ENCODE results near the gene SSR1. TPM values are rescaled to one million over a fixed set of nuclear protein-coding genes. Genes with fewer than 3 reads are reported as not detected.

The SSR1 gene
- total RNA-seq, 1 donor from 2014 or later, result 20.4 TPM

- no peaks in the 10 kb centered on the region for H3K9me3 ChIP-seq (ENCODE audit: control insufficient read depth in 3 of 3, low read length in 3 of 3)
- H3K36me3 ChIP-seq (ENCODE audit: control insufficient read depth in 3 of 3, insufficient read depth in 3 of 3, low read length in 3 of 3), result no peaks in the 10 kb centered on the region
- no peaks in the 10 kb centered on the region for H3K27me3 ChIP-seq (ENCODE audit: control insufficient read depth in 3 of 3, insufficient read depth in 3 of 3, low read length in 3 of 3)
- H3K4me3 ChIP-seq (ENCODE audit: low read length in 3 of 3), result peak overlapping the region; percentile 80 to 94 (median 88)
- peak overlapping the region; percentile 59 for H3K27ac ChIP-seq (ENCODE audit: low read depth, low read length)
- H3K9ac ChIP-seq (ENCODE audit: low read depth in 1 of 3, low read length in 3 of 3), result peak overlapping the region in 2 of 3 donors; percentile 81 to 94
- H3K4me1 ChIP-seq (ENCODE audit: control insufficient read depth in 3 of 3, insufficient read depth in 3 of 3, low read length in 3 of 3), result peaks cover 17 to 20% (median 18%) of the 10 kb centered on the region in 3 donors
These were observed 51.0 kb downstream of the SSR1 start for GRCh38 chr6:7261852-7262461.

- Histone ChIP-seq H3K9ac (ENCODE audit: low read depth in 1 of 3, low read length in 3 of 3) (peak overlapping the region; percentile 81 to 94 (median 83)), H3K9me3 (ENCODE audit: control insufficient read depth in 3 of 3, low read length in 3 of 3) (no peaks in the 10 kb centered on the region), H3K27ac (ENCODE audit: low read depth, low read length) (peak overlapping the region; percentile 59), H3K27me3 (ENCODE audit: control insufficient read depth in 3 of 3, insufficient read depth in 3 of 3, low read length in 3 of 3) (no peaks in the 10 kb centered on the region), H3K36me3 (ENCODE audit: control insufficient read depth in 3 of 3, insufficient read depth in 3 of 3, low read length in 3 of 3) (no peaks in the 10 kb centered on the region), H3K4me1 (ENCODE audit: control insufficient read depth in 3 of 3, insufficient read depth in 3 of 3, low read length in 3 of 3) (peaks cover 17 to 20% (median 18%) of the 10 kb centered on the region in 3 donors), H3K4me3 (ENCODE audit: low read length in 3 of 3) (peak overlapping the region; percentile 80 to 94 (median 88))
These were observed 51.8 kb downstream of the SSR1 start for GRCh38 chr6:7261032-7261841.

- H3K27me3 ChIP-seq (ENCODE audit: control insufficient read depth in 3 of 3, insufficient read depth in 3 of 3, low read length in 3 of 3), result no peaks in the 10 kb centered on the region
- no peaks in the 10 kb centered on the region for H3K36me3 ChIP-seq (ENCODE audit: control insufficient read depth in 3 of 3, insufficient read depth in 3 of 3, low read length in 3 of 3)
- peaks cover 0 to 3% (median 2%) of the 10 kb centered on the region in 3 donors for H3K9me3 ChIP-seq (ENCODE audit: control insufficient read depth in 3 of 3, low read length in 3 of 3)
- H3K4me1 ChIP-seq (ENCODE audit: control insufficient read depth in 3 of 3, insufficient read depth in 3 of 3, low read length in 3 of 3), result peaks cover 17 to 20% (median 19%) of the 10 kb centered on the region in 3 donors
- peak overlapping the region; percentile 59 for H3K27ac ChIP-seq (ENCODE audit: low read depth, low read length)
- H3K4me3 ChIP-seq (ENCODE audit: low read length in 3 of 3), result peak overlapping the region; percentile 80 to 94 (median 88)
- H3K9ac ChIP-seq (ENCODE audit: low read depth in 1 of 3, low read length in 3 of 3), result peak overlapping the region; percentile 81 to 94 (median 83)
These were observed 52.5 kb downstream of the SSR1 start for GRCh38 chr6:7260291-7261031.

- Histone ChIP-seq H3K36me3 (ENCODE audit: control insufficient read depth in 3 of 3, insufficient read depth in 3 of 3, low read length in 3 of 3) (no peaks in the 10 kb centered on the region), H3K27ac (ENCODE audit: low read depth, low read length) (no peak overlapping the region), H3K4me1 (ENCODE audit: control insufficient read depth in 3 of 3, insufficient read depth in 3 of 3, low read length in 3 of 3) (peaks cover 17 to 27% (median 25%) of the 10 kb centered on the region in 3 donors), H3K4me3 (ENCODE audit: low read length in 3 of 3) (no peak overlapping the region), H3K9ac (ENCODE audit: low read depth in 1 of 3, low read length in 3 of 3) (no peak overlapping the region), H3K27me3 (ENCODE audit: control insufficient read depth in 3 of 3, insufficient read depth in 3 of 3, low read length in 3 of 3) (no peaks in the 10 kb centered on the region), H3K9me3 (ENCODE audit: control insufficient read depth in 3 of 3, low read length in 3 of 3) (peaks cover 0 to 3% (median 2%) of the 10 kb centered on the region in 3 donors)
These were observed 54.7 kb downstream of the SSR1 start for GRCh38 chr6:7258231-7258763.

- Histone ChIP-seq H3K4me3 (ENCODE audit: low read length in 3 of 3) (no peak overlapping the region), H3K9ac (ENCODE audit: low read depth in 1 of 3, low read length in 3 of 3) (no peak overlapping the region), H3K27ac (ENCODE audit: low read depth, low read length) (no peak overlapping the region), H3K9me3 (ENCODE audit: control insufficient read depth in 3 of 3, low read length in 3 of 3) (peaks cover 0 to 3% (median 2%) of the 10 kb centered on the region in 3 donors), H3K4me1 (ENCODE audit: control insufficient read depth in 3 of 3, insufficient read depth in 3 of 3, low read length in 3 of 3) (peaks cover 17 to 27% (median 25%) of the 10 kb centered on the region in 3 donors), H3K36me3 (ENCODE audit: control insufficient read depth in 3 of 3, insufficient read depth in 3 of 3, low read length in 3 of 3) (no peaks in the 10 kb centered on the region), H3K27me3 (ENCODE audit: control insufficient read depth in 3 of 3, insufficient read depth in 3 of 3, low read length in 3 of 3) (no peaks in the 10 kb centered on the region)
These were observed 55.3 kb downstream of the SSR1 start for GRCh38 chr6:7257521-7258230.

GRCh38 chr6:7256785-7257184 lies 56.2 kb downstream of the SSR1 start:
- Histone ChIP-seq H3K4me3 (ENCODE audit: low read length in 3 of 3) (no peak overlapping the region), H3K4me1 (ENCODE audit: control insufficient read depth in 3 of 3, insufficient read depth in 3 of 3, low read length in 3 of 3) (peaks cover 13 to 24% (median 21%) of the 10 kb centered on the region in 3 donors), H3K9ac (ENCODE audit: low read depth in 1 of 3, low read length in 3 of 3) (no peak overlapping the region), H3K27me3 (ENCODE audit: control insufficient read depth in 3 of 3, insufficient read depth in 3 of 3, low read length in 3 of 3) (no peaks in the 10 kb centered on the region), H3K27ac (ENCODE audit: low read depth, low read length) (no peak overlapping the region), H3K36me3 (ENCODE audit: control insufficient read depth in 3 of 3, insufficient read depth in 3 of 3, low read length in 3 of 3) (peaks cover 4 to 7% (median 5%) of the 10 kb centered on the region in 3 donors), H3K9me3 (ENCODE audit: control insufficient read depth in 3 of 3, low read length in 3 of 3) (peaks cover 0 to 3% (median 2%) of the 10 kb centered on the region in 3 donors)

- peaks cover 7 to 18% (median 13%) of the 10 kb centered on the region in 3 donors for H3K4me1 ChIP-seq (ENCODE audit: control insufficient read depth in 3 of 3, insufficient read depth in 3 of 3, low read length in 3 of 3)
- H3K27ac ChIP-seq (ENCODE audit: low read depth, low read length), result peak overlapping the region; percentile 77
- H3K27me3 ChIP-seq (ENCODE audit: control insufficient read depth in 3 of 3, insufficient read depth in 3 of 3, low read length in 3 of 3), result no peaks in the 10 kb centered on the region
- H3K9me3 ChIP-seq (ENCODE audit: control insufficient read depth in 3 of 3, low read length in 3 of 3), result peaks cover 0 to 3% (median 2%) of the 10 kb centered on the region in 3 donors
- no peak overlapping the region for H3K4me3 ChIP-seq (ENCODE audit: low read length in 3 of 3)
- peaks cover 6 to 10% (median 7%) of the 10 kb centered on the region in 3 donors for H3K36me3 ChIP-seq (ENCODE audit: control insufficient read depth in 3 of 3, insufficient read depth in 3 of 3, low read length in 3 of 3)
- H3K9ac ChIP-seq (ENCODE audit: low read depth in 1 of 3, low read length in 3 of 3), result no peak overlapping the region
These were observed 57.1 kb downstream of the SSR1 start for GRCh38 chr6:7255918-7256317.

- Histone ChIP-seq H3K9ac (ENCODE audit: low read depth in 1 of 3, low read length in 3 of 3) (peak overlapping the region in 1 of 3 donors; percentile 8), H3K4me3 (ENCODE audit: low read length in 3 of 3) (peak overlapping the region in 1 of 3 donors; percentile 1), H3K4me1 (ENCODE audit: control insufficient read depth in 3 of 3, insufficient read depth in 3 of 3, low read length in 3 of 3) (peaks cover under 1 to 11% (median 6%) of the 10 kb centered on the region in 3 donors), H3K27ac (ENCODE audit: low read depth, low read length) (peak overlapping the region; percentile 77), H3K9me3 (ENCODE audit: control insufficient read depth in 3 of 3, low read length in 3 of 3) (peaks cover 0 to 3% (median 2%) of the 10 kb centered on the region in 3 donors), H3K36me3 (ENCODE audit: control insufficient read depth in 3 of 3, insufficient read depth in 3 of 3, low read length in 3 of 3) (peaks cover 8 to 12% (median 12%) of the 10 kb centered on the region in 3 donors), H3K27me3 (ENCODE audit: control insufficient read depth in 3 of 3, insufficient read depth in 3 of 3, low read length in 3 of 3) (no peaks in the 10 kb centered on the region)
These were observed 57.8 kb downstream of the SSR1 start for GRCh38 chr6:7254980-7255835.
